ENCODE data around the gene MREG.

Gene MREG

GRCh38 chr2:215905691-215906090 is 107.7 kb downstream of the MREG start:
- Histone ChIP-seq H3K4me1 (ENCODE audit: control insufficient read depth, insufficient read depth, low read length) (no peaks in the 10 kb centered on the region), H3K27ac (ENCODE audit: low read length) (no peak overlapping the region), H3K27me3 (ENCODE audit: control insufficient read depth in 1 of 2, insufficient read depth in 2 of 2, low read length in 2 of 2) (no peaks in the 10 kb centered on the region), H3K36me3 (ENCODE audit: control insufficient read depth in 2 of 2, insufficient read depth in 2 of 2, low read length in 2 of 2) (no peaks in the 10 kb centered on the region), H3K9ac (ENCODE audit: low read length in 2 of 2) (no peak overlapping the region), H3K9me3 (ENCODE audit: control insufficient read depth in 2 of 2, low read length in 2 of 2) (no peaks in the 10 kb centered on the region), H3K4me3 (ENCODE audit: low read length in 2 of 2) (no peak overlapping the region)

- Histone ChIP-seq H3K4me3 (ENCODE audit: low read length in 2 of 2) (no peak overlapping the region), H3K4me1 (ENCODE audit: control insufficient read depth, insufficient read depth, low read length) (no peaks in the 10 kb centered on the region), H3K27ac (ENCODE audit: low read length) (no peak overlapping the region), H3K9me3 (ENCODE audit: control insufficient read depth in 2 of 2, low read length in 2 of 2) (no peaks in the 10 kb centered on the region), H3K9ac (ENCODE audit: low read length in 2 of 2) (no peak overlapping the region), H3K36me3 (ENCODE audit: control insufficient read depth in 2 of 2, insufficient read depth in 2 of 2, low read length in 2 of 2) (no peaks in the 10 kb centered on the region), H3K27me3 (ENCODE audit: control insufficient read depth in 1 of 2, insufficient read depth in 2 of 2, low read length in 2 of 2) (no peaks in the 10 kb centered on the region)
These were observed 109.2 kb downstream of the MREG start for GRCh38 chr2:215904101-215904500.

GRCh38 chr2:215903203-215903602 is 110.1 kb downstream of the MREG start:
- H3K4me1 ChIP-seq (ENCODE audit: control insufficient read depth, insufficient read depth, low read length), result no peaks in the 10 kb centered on the region
- H3K9me3 ChIP-seq (ENCODE audit: control insufficient read depth in 2 of 2, low read length in 2 of 2), result no peaks in the 10 kb centered on the region
- no peaks in the 10 kb centered on the region for H3K36me3 ChIP-seq (ENCODE audit: control insufficient read depth in 2 of 2, insufficient read depth in 2 of 2, low read length in 2 of 2)
- H3K27ac ChIP-seq (ENCODE audit: low read length), result no peak overlapping the region
- no peaks in the 10 kb centered on the region for H3K27me3 ChIP-seq (ENCODE audit: control insufficient read depth in 1 of 2, insufficient read depth in 2 of 2, low read length in 2 of 2)
- H3K9ac ChIP-seq (ENCODE audit: low read length in 2 of 2), result no peak overlapping the region
- no peak overlapping the region for H3K4me3 ChIP-seq (ENCODE audit: low read length in 2 of 2)

GRCh38 chr2:215901796-215902195 is 111.6 kb downstream of the MREG start:
- Histone ChIP-seq H3K36me3 (ENCODE audit: control insufficient read depth in 2 of 2, insufficient read depth in 2 of 2, low read length in 2 of 2) (no peaks in the 10 kb centered on the region), H3K27me3 (ENCODE audit: control insufficient read depth in 1 of 2, insufficient read depth in 2 of 2, low read length in 2 of 2) (no peaks in the 10 kb centered on the region), H3K9me3 (ENCODE audit: control insufficient read depth in 2 of 2, low read length in 2 of 2) (no peaks in the 10 kb centered on the region), H3K27ac (ENCODE audit: low read length) (no peak overlapping the region), H3K4me1 (ENCODE audit: control insufficient read depth, insufficient read depth, low read length) (no peaks in the 10 kb centered on the region), H3K9ac (ENCODE audit: low read length in 2 of 2) (no peak overlapping the region), H3K4me3 (ENCODE audit: low read length in 2 of 2) (no peak overlapping the region)

- H3K4me3 ChIP-seq (ENCODE audit: low read length in 2 of 2), result no peak overlapping the region
- H3K27me3 ChIP-seq (ENCODE audit: control insufficient read depth in 1 of 2, insufficient read depth in 2 of 2, low read length in 2 of 2), result no peaks in the 10 kb centered on the region
- no peaks in the 10 kb centered on the region for H3K9me3 ChIP-seq (ENCODE audit: control insufficient read depth in 2 of 2, low read length in 2 of 2)
- H3K4me1 ChIP-seq (ENCODE audit: control insufficient read depth, insufficient read depth, low read length), result no peaks in the 10 kb centered on the region
- no peak overlapping the region for H3K27ac ChIP-seq (ENCODE audit: low read length)
- H3K9ac ChIP-seq (ENCODE audit: low read length in 2 of 2), result no peak overlapping the region
- H3K36me3 ChIP-seq (ENCODE audit: control insufficient read depth in 2 of 2, insufficient read depth in 2 of 2, low read length in 2 of 2), result no peaks in the 10 kb centered on the region
These were observed 112.5 kb downstream of the MREG start for GRCh38 chr2:215900843-215901242.

- Histone ChIP-seq H3K36me3 (ENCODE audit: control insufficient read depth in 2 of 2, insufficient read depth in 2 of 2, low read length in 2 of 2) (no peaks in the 10 kb centered on the region), H3K4me1 (ENCODE audit: control insufficient read depth, insufficient read depth, low read length) (no peaks in the 10 kb centered on the region), H3K4me3 (ENCODE audit: low read length in 2 of 2) (no peak overlapping the region), H3K9me3 (ENCODE audit: control insufficient read depth in 2 of 2, low read length in 2 of 2) (no peaks in the 10 kb centered on the region), H3K9ac (ENCODE audit: low read length in 2 of 2) (no peak overlapping the region), H3K27me3 (ENCODE audit: control insufficient read depth in 1 of 2, insufficient read depth in 2 of 2, low read length in 2 of 2) (no peaks in the 10 kb centered on the region), H3K27ac (ENCODE audit: low read length) (no peak overlapping the region)
These were observed 113.1 kb downstream of the MREG start for GRCh38 chr2:215900203-215900611.

GRCh38 chr2:215899141-215900074 is 113.9 kb downstream of the MREG start:
- Histone ChIP-seq H3K9ac (ENCODE audit: low read length in 2 of 2) (no peak overlapping the region), H3K4me1 (ENCODE audit: control insufficient read depth, insufficient read depth, low read length) (no peaks in the 10 kb centered on the region), H3K4me3 (ENCODE audit: low read length in 2 of 2) (no peak overlapping the region), H3K9me3 (ENCODE audit: control insufficient read depth in 2 of 2, low read length in 2 of 2) (no peaks in the 10 kb centered on the region), H3K36me3 (ENCODE audit: control insufficient read depth in 2 of 2, insufficient read depth in 2 of 2, low read length in 2 of 2) (no peaks in the 10 kb centered on the region), H3K27me3 (ENCODE audit: control insufficient read depth in 1 of 2, insufficient read depth in 2 of 2, low read length in 2 of 2) (no peaks in the 10 kb centered on the region), H3K27ac (ENCODE audit: low read length) (no peak overlapping the region)

- no peak overlapping the region for H3K27ac ChIP-seq (ENCODE audit: low read length)
These were observed 115.0 kb downstream of the MREG start for GRCh38 chr2:215898363-215898762.

GRCh38 chr2:215896921-215897320 is 116.4 kb downstream of the MREG start:
- Histone ChIP-seq H3K36me3 (ENCODE audit: control insufficient read depth in 2 of 2, insufficient read depth in 2 of 2, low read length in 2 of 2) (no peaks in the 10 kb centered on the region), H3K27ac (ENCODE audit: low read length) (no peak overlapping the region)

More at GRCh38 chr2:215898363-215898762, 115.0 kb downstream of the MREG start:
- Histone ChIP-seq H3K36me3 (ENCODE audit: control insufficient read depth in 2 of 2, insufficient read depth in 2 of 2, low read length in 2 of 2) (no peaks in the 10 kb centered on the region), H3K9me3 (ENCODE audit: control insufficient read depth in 2 of 2, low read length in 2 of 2) (no peaks in the 10 kb centered on the region), H3K4me1 (ENCODE audit: control insufficient read depth, insufficient read depth, low read length) (no peaks in the 10 kb centered on the region), H3K9ac (ENCODE audit: low read length in 2 of 2) (no peak overlapping the region), H3K27me3 (ENCODE audit: control insufficient read depth in 1 of 2, insufficient read depth in 2 of 2, low read length in 2 of 2) (no peaks in the 10 kb centered on the region), H3K4me3 (ENCODE audit: low read length in 2 of 2) (no peak overlapping the region)

GRCh38 chr2:215895330-215895729 is 118.0 kb downstream of the MREG start:
- no peaks in the 10 kb centered on the region for H3K36me3 ChIP-seq (ENCODE audit: control insufficient read depth in 2 of 2, insufficient read depth in 2 of 2, low read length in 2 of 2)
- H3K4me3 ChIP-seq (ENCODE audit: low read length in 2 of 2), result no peak overlapping the region
- H3K4me1 ChIP-seq (ENCODE audit: control insufficient read depth, insufficient read depth, low read length), result no peaks in the 10 kb centered on the region
- H3K9me3 ChIP-seq (ENCODE audit: control insufficient read depth in 2 of 2, low read length in 2 of 2), result no peaks in the 10 kb centered on the region
- H3K27me3 ChIP-seq (ENCODE audit: control insufficient read depth in 1 of 2, insufficient read depth in 2 of 2, low read length in 2 of 2), result no peaks in the 10 kb centered on the region
- no peak overlapping the region for H3K9ac ChIP-seq (ENCODE audit: low read length in 2 of 2)
- no peak overlapping the region for H3K27ac ChIP-seq (ENCODE audit: low read length)

More at GRCh38 chr2:215896921-215897320, 116.4 kb downstream of the MREG start:
- Histone ChIP-seq H3K4me1 (ENCODE audit: control insufficient read depth, insufficient read depth, low read length) (no peaks in the 10 kb centered on the region), H3K27me3 (ENCODE audit: control insufficient read depth in 1 of 2, insufficient read depth in 2 of 2, low read length in 2 of 2) (no peaks in the 10 kb centered on the region), H3K9ac (ENCODE audit: low read length in 2 of 2) (no peak overlapping the region), H3K4me3 (ENCODE audit: low read length in 2 of 2) (no peak overlapping the region), H3K9me3 (ENCODE audit: control insufficient read depth in 2 of 2, low read length in 2 of 2) (no peaks in the 10 kb centered on the region)
